Activated naive CD8-positive, alpha-beta T cell treated with anti-CD3 and anti-CD28 coated beads for 36 hours (primary cell): ENCODE data around the gene C19orf53. TPM values are rescaled to one million over a fixed set of nuclear protein-coding genes. Genes with fewer than 3 reads are reported as not detected.

Source experiments
- DNase-seq: peaks from one replicate; pipeline ENCODE4 v3.0.0; 2021
- H3K27ac Mint-ChIP-seq: one replicate; pipeline ENCODE4 v1.8.0; 2022; ENCODE audit warnings: mild to moderate bottlenecking, moderate library complexity, mixed read lengths
- H3K27me3 Mint-ChIP-seq: one replicate; pipeline ENCODE4 v1.8.0; 2022; ENCODE audit warnings: mild to moderate bottlenecking, mixed read lengths
- H3K36me3 Mint-ChIP-seq: one replicate; pipeline ENCODE4 v1.8.0; 2021; ENCODE audit warnings: mild to moderate bottlenecking, mixed read lengths
- H3K4me1 Mint-ChIP-seq: one replicate; pipeline ENCODE4 v1.8.0; 2021; ENCODE audit warnings: mixed read lengths
- H3K4me3 Mint-ChIP-seq: one replicate; pipeline ENCODE4 v1.8.0; 2022; ENCODE audit warnings: mild to moderate bottlenecking, moderate library complexity, mixed read lengths
- H3K9me3 Mint-ChIP-seq: one replicate; pipeline ENCODE4 v1.8.0; 2022; ENCODE audit warnings: mixed read lengths
- total RNA-seq, 2 experiments: library from RNA; stranded (reverse); gene quantifications; one replicate each; pipeline ENCODE4 v1.2.3, GENCODE V29; 2021

The C19orf53 gene
- total RNA-seq, 2 experiments from 2014 or later = 137 to 141 TPM

DNA sequence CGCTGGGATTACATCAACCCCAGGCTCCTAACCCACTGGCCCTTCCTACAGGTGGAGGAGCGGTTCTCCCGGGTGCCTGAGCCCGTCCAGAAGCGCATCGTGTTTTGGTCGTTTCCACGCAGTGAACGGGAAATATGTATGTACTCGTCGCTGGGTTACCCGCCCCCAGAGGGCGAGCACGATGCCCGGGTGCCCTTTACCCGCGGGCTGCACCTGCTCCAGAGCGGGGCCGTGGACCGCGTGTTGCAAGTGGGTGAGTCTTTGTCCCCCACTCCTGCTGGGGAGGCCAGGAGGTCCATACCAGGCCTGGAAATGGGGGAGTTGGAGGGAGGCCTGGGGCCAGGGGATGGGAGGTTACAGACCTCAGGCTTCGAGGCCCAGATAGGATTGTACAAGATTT, 25.4 kb downstream of the C19orf53 start:
- Mint-ChIP-seq H3K4me1 (peaks cover 18% of the 10 kb centered on the region), H3K9me3 (no peaks in the 10 kb centered on the region), H3K4me3 (no peak overlapping the region)

DNA sequence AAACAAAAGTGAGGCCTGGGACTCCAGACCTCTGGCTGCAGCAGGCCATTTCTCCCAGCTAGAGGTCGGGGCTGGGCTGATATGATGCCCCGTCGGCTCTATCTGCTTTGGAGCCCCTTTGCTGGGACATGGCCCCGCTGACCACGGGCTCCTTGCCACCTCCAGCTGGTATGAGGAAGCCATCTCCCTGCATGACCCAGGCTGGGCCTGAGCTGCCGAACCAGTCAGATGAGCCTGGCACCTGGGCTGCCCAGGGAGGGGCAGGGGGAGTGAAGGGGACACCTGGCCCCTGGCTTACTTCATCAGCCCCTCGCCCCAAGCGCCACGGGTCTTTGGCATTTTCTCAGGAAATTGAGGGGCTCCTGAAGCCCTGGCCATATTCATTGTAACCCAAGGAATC, 28.8 kb downstream of the C19orf53 start:
- DNase-seq = no peak
- Mint-ChIP-seq H3K27me3 (no peaks in the 10 kb centered on the region), H3K4me3 (no peak overlapping the region), H3K36me3 (no peaks in the 10 kb centered on the region), H3K4me1 (peaks cover under 1% of the 10 kb centered on the region), H3K9me3 (no peaks in the 10 kb centered on the region), H3K27ac (no peak overlapping the region)

More for the DNA sequence above, 25.4 kb downstream of the C19orf53 start:
- DNase-seq = no peak
- Mint-ChIP-seq H3K27ac (no peak overlapping the region), H3K36me3 (no peaks in the 10 kb centered on the region), H3K27me3 (no peaks in the 10 kb centered on the region)

- H3K4me1 Mint-ChIP-seq = no peaks in the 10 kb centered on the region
- no peak overlapping the region for H3K4me3 Mint-ChIP-seq
- H3K27me3 Mint-ChIP-seq = no peaks in the 10 kb centered on the region
- peak; percentile 22 for DNase-seq
- H3K27ac Mint-ChIP-seq = no peak overlapping the region
- H3K36me3 Mint-ChIP-seq = no peaks in the 10 kb centered on the region
- H3K9me3 Mint-ChIP-seq = no peaks in the 10 kb centered on the region
Measured at GRCh38 chr19:13804830-13805683, 30.8 kb downstream of the C19orf53 start.

GRCh38 chr19:13806728-13807127, 32.5 kb downstream of the C19orf53 start:
- no peak overlapping the region for H3K4me3 Mint-ChIP-seq
- no peaks in the 10 kb centered on the region for H3K27me3 Mint-ChIP-seq
- no peaks in the 10 kb centered on the region for H3K4me1 Mint-ChIP-seq
- H3K27ac Mint-ChIP-seq = no peak overlapping the region
- no peak for DNase-seq
- no peaks in the 10 kb centered on the region for H3K36me3 Mint-ChIP-seq
- H3K9me3 Mint-ChIP-seq = no peaks in the 10 kb centered on the region

GRCh38 chr19:13807421-13808021, 33.3 kb downstream of the C19orf53 start:
- H3K4me1 Mint-ChIP-seq = no peaks in the 10 kb centered on the region
- H3K4me3 Mint-ChIP-seq = no peak overlapping the region
- no peak overlapping the region for H3K27ac Mint-ChIP-seq
- H3K9me3 Mint-ChIP-seq = no peaks in the 10 kb centered on the region
- no peaks in the 10 kb centered on the region for H3K27me3 Mint-ChIP-seq
- no peaks in the 10 kb centered on the region for H3K36me3 Mint-ChIP-seq
- no peak for DNase-seq

DNA sequence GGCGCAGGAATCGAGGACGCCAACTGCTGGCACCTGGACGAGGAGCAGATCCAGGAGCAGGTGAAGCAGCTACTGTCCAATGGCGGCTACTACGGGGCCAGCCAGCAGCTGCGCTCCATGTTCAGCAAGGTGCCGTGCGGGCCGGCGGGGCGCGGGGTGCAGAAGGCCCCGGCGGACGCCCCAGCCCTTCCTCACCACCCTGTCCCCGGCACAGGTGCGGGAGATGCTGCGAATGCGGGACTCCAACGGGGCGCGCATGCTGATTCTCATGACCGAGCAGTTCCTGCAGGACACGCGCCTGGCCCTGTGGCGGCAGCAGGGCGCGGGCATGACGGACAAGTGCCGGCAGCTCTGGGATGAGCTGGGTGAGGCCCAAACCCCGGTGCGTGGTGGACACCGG, 34.6 kb downstream of the C19orf53 start:
- DNase-seq = no peak
- Mint-ChIP-seq H3K36me3 (peaks cover 4% of the 10 kb centered on the region), H3K27ac (no peak overlapping the region)

DNA sequence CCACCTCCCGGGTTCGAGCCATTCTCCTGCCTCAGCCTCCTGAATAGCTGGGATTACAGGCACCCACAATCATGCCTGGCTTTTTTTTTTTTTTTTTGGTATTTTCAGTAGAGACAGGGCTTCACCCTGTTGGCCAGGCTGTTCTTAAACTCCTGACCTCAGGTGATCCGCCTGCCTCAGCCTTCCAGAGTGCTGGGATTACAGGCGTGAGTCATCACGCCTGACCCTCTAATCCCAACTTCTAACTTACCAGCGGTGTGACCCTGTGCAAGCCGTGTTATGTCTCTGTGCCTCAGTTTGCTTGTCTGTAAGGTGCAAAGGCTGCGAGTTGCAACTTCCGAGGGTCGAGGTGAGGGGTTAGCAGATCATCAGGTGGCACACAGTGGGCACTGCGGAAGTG, 38.3 kb downstream of the C19orf53 start:
- Mint-ChIP-seq H3K4me1 (peaks cover 2% of the 10 kb centered on the region), H3K4me3 (no peak overlapping the region), H3K27me3 (no peaks in the 10 kb centered on the region), H3K9me3 (no peaks in the 10 kb centered on the region), H3K36me3 (peaks cover 6% of the 10 kb centered on the region), H3K27ac (no peak overlapping the region)
- DNase-seq = no peak

More for the DNA sequence above, 34.6 kb downstream of the C19orf53 start:
- no peaks in the 10 kb centered on the region for H3K9me3 Mint-ChIP-seq
- no peaks in the 10 kb centered on the region for H3K4me1 Mint-ChIP-seq
- no peaks in the 10 kb centered on the region for H3K27me3 Mint-ChIP-seq
- no peak overlapping the region for H3K4me3 Mint-ChIP-seq

- Mint-ChIP-seq H3K27ac (no peak overlapping the region), H3K27me3 (no peaks in the 10 kb centered on the region), H3K9me3 (no peaks in the 10 kb centered on the region), H3K4me1 (peaks cover 2% of the 10 kb centered on the region), H3K4me3 (no peak overlapping the region), H3K36me3 (peaks cover 6% of the 10 kb centered on the region)
- DNase-seq = no peak
Measured at GRCh38 chr19:13813147-13813546, 38.9 kb downstream of the C19orf53 start.

DNA sequence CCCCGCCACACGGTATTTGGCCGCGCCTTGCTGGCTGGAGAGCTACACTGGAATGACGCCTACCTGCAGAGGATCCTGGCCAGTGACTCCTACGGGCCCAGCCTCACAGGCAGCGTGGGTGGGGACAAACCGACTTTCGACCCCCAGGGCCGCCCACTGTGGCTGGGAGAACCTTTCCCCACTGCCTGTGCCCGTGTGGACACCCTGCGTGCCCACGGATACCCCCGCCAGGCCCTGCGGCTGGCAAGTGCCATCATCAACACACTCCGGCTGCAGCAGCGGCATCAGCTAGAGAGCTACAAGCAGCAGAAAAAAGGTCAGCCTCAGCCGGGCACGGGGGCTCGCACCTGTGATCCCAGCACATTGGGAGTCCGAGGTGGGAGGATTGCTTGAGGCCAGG, 40.3 kb downstream of the C19orf53 start:
- H3K4me3 Mint-ChIP-seq = no peak overlapping the region
- H3K4me1 Mint-ChIP-seq = peaks cover 2% of the 10 kb centered on the region
- H3K27ac Mint-ChIP-seq = no peak overlapping the region
- no peaks in the 10 kb centered on the region for H3K27me3 Mint-ChIP-seq
- no peak for DNase-seq
- peaks cover 8% of the 10 kb centered on the region for H3K36me3 Mint-ChIP-seq
- no peaks in the 10 kb centered on the region for H3K9me3 Mint-ChIP-seq

DNA sequence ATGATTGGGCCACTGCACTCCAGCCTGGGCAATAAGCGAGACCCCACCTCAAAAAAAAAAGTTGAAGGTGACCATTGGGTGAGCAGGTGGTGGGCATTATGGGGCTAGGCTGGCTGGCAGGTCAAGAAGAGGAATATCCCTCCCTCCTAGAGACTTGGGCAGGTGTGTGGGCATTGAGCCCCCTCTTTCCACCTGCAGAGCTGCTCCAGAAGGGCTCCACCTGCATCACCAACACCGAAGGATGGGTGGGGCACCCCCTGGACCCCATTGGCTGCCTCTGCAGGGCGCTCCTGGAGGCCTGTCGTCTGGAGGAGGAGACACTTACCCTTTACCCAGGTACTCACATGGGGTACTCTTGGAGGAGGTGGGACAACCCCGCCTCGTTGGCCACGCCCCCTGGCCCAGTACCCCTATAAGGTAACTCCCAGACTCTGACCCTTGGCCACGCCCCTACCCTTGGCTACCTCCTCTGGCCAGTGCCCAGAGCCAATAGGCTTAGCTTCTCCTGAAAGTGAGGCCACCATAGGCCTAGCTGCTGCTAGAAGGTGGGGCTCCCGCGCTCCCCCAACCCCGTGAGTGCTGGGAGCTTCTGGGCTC, 42.9 kb downstream of the C19orf53 start:
- H3K9me3 Mint-ChIP-seq = no peaks in the 10 kb centered on the region
- DNase-seq = peak; percentile 31
- H3K36me3 Mint-ChIP-seq = peaks cover 8% of the 10 kb centered on the region
- H3K4me3 Mint-ChIP-seq = peak overlapping the region; percentile 29
- H3K27ac Mint-ChIP-seq = no peak overlapping the region
- peaks cover 2% of the 10 kb centered on the region for H3K4me1 Mint-ChIP-seq
- no peaks in the 10 kb centered on the region for H3K27me3 Mint-ChIP-seq

GRCh38 chr19:13817615-13818371, 43.5 kb downstream of the C19orf53 start:
- Mint-ChIP-seq H3K4me1 (peaks cover 2% of the 10 kb centered on the region), H3K27me3 (no peaks in the 10 kb centered on the region), H3K27ac (no peak overlapping the region), H3K4me3 (peak overlapping the region; percentile 29), H3K9me3 (no peaks in the 10 kb centered on the region), H3K36me3 (peaks cover 8% of the 10 kb centered on the region)
- peak; percentile 36 for DNase-seq

DNA sequence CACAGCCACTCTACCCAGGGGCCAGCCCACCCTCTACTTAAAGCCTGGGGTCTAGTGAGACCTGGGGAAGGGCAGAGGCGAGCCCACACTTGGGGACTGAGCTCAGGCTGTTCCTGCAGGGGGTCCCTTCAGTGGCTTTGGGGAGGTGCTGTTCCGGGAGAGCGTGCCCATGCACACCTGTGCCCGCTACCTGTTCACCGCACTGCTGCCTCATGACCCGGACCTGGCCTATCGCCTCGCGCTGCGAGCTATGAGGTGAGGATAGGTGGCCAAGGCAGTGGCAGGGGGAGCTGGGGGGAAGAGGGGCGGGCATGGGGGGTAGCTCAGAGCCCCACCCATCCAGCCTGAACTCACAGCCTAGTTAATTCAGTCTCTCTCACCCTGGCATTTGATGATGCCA, 45.0 kb downstream of the C19orf53 start:
- Mint-ChIP-seq H3K9me3 (no peaks in the 10 kb centered on the region), H3K27ac (no peak overlapping the region), H3K36me3 (peaks cover 4% of the 10 kb centered on the region), H3K27me3 (no peaks in the 10 kb centered on the region), H3K4me3 (no peak overlapping the region), H3K4me1 (peaks cover 2% of the 10 kb centered on the region)
- DNase-seq = no peak

- H3K27ac Mint-ChIP-seq = no peak overlapping the region
- peaks cover 6% of the 10 kb centered on the region for H3K4me1 Mint-ChIP-seq
- no peak for DNase-seq
- H3K27me3 Mint-ChIP-seq = no peaks in the 10 kb centered on the region
- H3K9me3 Mint-ChIP-seq = no peaks in the 10 kb centered on the region
- H3K4me3 Mint-ChIP-seq = no peak overlapping the region
- H3K36me3 Mint-ChIP-seq = peaks cover 8% of the 10 kb centered on the region
Measured at GRCh38 chr19:13821292-13821691, 47.0 kb downstream of the C19orf53 start.

DNA sequence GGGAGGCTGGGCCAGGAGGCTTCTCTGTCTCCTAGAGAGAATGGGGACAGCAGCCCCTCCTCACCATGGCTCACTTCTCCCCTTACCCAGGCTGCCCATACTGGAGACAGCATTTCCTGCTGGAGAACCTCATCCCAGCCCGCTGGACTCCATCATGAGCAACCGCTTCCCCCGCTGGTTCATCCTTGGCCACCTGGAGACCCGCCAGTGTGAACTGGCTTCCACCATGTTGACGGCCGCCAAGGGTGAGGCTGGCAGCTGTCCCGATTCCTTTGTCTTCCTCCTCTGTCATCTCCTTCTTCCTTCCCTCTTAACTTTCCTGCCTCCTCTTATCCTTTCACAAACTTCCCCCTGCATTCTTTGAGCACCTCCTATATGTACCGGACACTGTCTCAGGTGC, 49.0 kb downstream of the C19orf53 start:
- Mint-ChIP-seq H3K36me3 (peaks cover 8% of the 10 kb centered on the region), H3K27ac (no peak overlapping the region), H3K27me3 (no peaks in the 10 kb centered on the region), H3K4me1 (peaks cover 6% of the 10 kb centered on the region), H3K4me3 (no peak overlapping the region), H3K9me3 (no peaks in the 10 kb centered on the region)
- DNase-seq = no peak

DNA sequence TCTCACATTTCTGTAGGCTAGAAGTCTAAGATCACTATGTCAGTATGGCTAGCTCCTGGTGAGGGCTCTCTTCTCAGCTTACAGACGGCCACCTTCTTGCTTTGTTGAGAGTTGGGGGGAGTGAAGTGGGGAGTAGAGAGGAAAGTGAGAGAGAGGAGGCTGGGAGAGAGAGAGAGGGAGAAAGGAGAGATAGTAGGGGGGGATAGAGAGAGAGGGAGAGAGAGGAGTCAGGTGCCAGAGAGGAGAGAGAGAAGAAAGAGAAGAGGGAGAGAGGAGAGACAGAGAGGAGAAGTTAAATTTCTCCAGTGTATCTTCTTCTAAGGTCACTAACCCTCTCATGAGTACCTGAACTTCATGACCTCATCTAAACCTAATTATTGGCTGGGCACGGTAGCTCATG, 49.6 kb downstream of the C19orf53 start:
- no peak overlapping the region for H3K27ac Mint-ChIP-seq
- H3K27me3 Mint-ChIP-seq = no peaks in the 10 kb centered on the region
- H3K9me3 Mint-ChIP-seq = no peaks in the 10 kb centered on the region
- no peak overlapping the region for H3K4me3 Mint-ChIP-seq
- peaks cover 7% of the 10 kb centered on the region for H3K36me3 Mint-ChIP-seq
- no peak for DNase-seq
- H3K4me1 Mint-ChIP-seq = peaks cover 6% of the 10 kb centered on the region
